Measurements from ENCODE around the gene PTGES2. TPM values are rescaled to one million over a fixed set of nuclear protein-coding genes. Genes with fewer than 3 reads are reported as not detected.

Gene PTGES2
- polyA plus RNA-seq, 1 experiment = 91.9 TPM

DNA sequence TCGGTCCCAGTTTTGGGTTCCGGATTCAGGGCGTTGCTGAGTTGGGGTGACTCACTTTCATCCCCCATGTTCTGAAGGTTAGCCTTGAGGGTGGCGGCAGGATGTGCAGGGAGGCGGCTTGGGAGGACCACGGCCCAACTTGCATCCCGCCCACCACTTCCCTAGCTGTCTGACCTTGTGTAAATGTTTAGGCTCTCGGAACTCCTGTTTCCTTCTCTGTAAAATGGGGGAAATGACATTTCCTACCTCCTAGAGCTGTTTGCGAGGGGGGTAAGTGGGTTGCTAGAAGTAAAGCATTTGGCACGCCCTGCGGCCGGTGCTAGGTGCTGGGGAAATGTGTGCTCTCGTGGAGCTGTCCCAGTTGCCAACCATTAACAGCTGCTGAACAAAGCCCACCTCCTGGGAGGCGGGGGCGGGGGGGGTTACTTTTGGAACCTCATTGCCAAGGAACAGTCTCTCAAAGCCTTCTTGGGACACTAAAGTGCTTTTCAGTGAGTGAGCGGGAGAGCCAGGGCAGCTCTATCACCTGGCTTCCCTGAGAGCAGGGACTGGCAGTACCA lies 27.5 kb downstream of the PTGES2 start:
- DNase-seq (ENCODE audit: low read depth) = no peak
- Histone ChIP-seq H3K36me3 (ENCODE audit: control insufficient read depth, insufficient read depth, low read length) (peaks cover 29% of the 10 kb centered on the region), H3K4me3 (ENCODE audit: low read depth, low read length) (peak overlapping the region; percentile 49; the same call in 1 of the 2 replicates), H3K27me3 (ENCODE audit: control insufficient read depth, insufficient read depth, low read length) (no peaks in the 10 kb centered on the region)
- CTCF ChIA-PET = interaction anchor here (0.6 to 5.5 kb wide), 5 partner anchors 17 to 157 kb away, joined by 3 to 33 read pairs (median 3); no protein-coding TSS in a partner anchor
- TF ChIP-seq, protein P1, sequence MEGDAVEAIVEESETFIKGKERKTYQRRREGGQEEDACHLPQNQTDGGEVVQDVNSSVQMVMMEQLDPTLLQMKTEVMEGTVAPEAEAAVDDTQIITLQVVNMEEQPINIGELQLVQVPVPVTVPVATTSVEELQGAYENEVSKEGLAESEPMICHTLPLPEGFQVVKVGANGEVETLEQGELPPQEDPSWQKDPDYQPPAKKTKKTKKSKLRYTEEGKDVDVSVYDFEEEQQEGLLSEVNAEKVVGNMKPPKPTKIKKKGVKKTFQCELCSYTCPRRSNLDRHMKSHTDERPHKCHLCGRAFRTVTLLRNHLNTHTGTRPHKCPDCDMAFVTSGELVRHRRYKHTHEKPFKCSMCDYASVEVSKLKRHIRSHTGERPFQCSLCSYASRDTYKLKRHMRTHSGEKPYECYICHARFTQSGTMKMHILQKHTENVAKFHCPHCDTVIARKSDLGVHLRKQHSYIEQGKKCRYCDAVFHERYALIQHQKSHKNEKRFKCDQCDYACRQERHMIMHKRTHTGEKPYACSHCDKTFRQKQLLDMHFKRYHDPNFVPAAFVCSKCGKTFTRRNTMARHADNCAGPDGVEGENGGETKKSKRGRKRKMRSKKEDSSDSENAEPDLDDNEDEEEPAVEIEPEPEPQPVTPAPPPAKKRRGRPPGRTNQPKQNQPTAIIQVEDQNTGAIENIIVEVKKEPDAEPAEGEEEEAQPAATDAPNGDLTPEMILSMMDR (IDR thresholded peaks at IDR 0.05; ENCODE audit: insufficient read depth, low read depth, low read length) = no peak
- POLR2A ChIA-PET = no interaction called here

DNA sequence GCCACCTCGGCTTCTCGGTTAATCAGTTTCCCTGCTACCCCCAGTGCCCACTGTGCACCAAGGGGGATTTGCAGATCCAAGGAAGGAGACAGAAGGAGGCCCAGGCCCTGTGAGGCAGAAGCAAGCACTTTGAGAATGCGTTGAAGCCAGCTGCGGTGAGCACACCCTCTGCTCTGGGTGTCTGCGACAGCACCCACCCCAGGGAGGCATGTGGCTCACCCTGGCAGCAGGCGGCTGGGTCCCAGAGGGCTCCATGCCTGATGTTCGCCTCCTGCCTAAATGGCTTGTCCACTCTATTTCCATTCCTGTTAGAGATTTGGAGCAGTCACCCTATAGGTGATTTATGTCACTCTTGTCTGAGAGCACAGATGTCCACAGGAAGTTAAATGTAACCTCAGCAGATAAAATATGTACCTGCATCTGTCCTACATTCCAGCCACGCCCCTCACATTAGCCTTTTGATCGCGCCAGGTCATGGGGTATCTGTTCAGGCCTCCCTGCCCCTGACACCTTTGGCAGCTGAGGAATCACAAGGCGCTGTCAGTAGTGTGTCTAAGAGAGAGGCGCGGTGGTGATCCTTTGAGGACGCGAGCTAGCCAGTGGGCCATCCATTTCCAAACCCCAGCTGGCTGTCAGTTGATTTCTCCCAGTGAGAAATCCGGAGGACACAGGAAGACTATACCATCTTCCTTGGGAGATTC lies 28.1 kb downstream of the PTGES2 start:
- DNase-seq (ENCODE audit: low read depth) = no peak
- ChIA-PET CTCF (interaction anchor here (0.6 to 5.5 kb wide), 7 partner anchors 15 to 169 kb away, joined by 3 to 33 read pairs (median 4); partner anchors contain the start of gene PIP5KL1), POLR2A (no interaction called here)
- Histone ChIP-seq H3K27me3 (ENCODE audit: control insufficient read depth, insufficient read depth, low read length) (no peaks in the 10 kb centered on the region), H3K36me3 (ENCODE audit: control insufficient read depth, insufficient read depth, low read length) (peaks cover 28% of the 10 kb centered on the region), H3K4me3 (ENCODE audit: low read depth, low read length) (peak overlapping the region; percentile 49)
- TF ChIP-seq, protein P1 (IDR thresholded peaks at IDR 0.05; ENCODE audit: insufficient read depth, low read depth, low read length) = no peak

DNA sequence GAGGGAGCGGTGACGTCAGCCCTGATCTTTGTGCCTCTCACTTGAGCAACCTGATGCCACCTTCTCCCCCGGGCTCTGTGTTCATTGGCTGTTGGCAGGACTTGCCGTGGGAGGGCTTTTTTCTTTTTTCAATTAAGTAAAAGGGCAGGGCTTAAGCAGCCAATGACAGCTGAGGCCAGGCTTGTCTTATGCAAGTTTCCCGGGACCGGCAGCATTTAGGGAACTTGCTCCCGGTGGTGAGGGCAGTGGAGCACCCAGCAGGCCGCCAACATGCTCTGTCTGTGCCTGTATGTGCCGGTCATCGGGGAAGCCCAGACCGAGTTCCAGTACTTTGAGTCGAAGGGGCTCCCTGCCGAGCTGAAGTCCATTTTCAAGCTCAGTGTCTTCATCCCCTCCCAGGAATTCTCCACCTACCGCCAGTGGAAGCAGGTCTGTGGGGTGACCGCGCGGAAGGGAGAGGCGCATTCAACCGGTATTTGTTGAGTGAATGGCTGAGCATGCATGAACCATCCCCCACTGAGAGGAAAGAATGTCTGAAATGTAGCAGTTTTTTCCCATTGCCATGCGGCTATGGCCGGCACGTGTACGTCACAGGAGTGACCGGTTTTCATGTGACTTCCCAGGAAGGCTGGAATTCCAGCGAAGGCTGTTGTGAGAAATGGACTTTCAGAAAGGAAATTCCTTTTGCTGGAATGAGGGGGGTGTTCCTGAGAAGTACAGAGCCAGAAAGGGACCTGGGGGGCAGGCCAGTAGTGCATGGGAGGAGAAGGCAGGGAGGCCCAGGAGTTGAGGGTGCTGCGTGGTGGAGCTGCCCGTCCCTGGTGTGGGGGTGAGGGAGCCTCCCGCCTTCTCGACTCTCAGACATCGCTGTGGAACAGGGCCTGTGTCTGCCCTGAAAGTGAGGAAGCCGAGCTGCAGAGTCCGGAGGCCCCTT lies 29.0 kb downstream of the PTGES2 start:
- ChIA-PET POLR2A (interaction anchor here (0.6 kb wide), 1 partner anchor 88 kb away, joined by 8 read pairs; no protein-coding TSS in a partner anchor), CTCF (interaction anchor here (0.6 to 5.5 kb wide), 9 partner anchors 10 to 1544 kb away, joined by 3 to 33 read pairs (median 4); partner anchors contain the start of gene PIP5KL1)
- Histone ChIP-seq H3K36me3 (ENCODE audit: control insufficient read depth, insufficient read depth, low read length) (peaks cover 22% of the 10 kb centered on the region), H3K27me3 (ENCODE audit: control insufficient read depth, insufficient read depth, low read length) (no peaks in the 10 kb centered on the region), H3K4me3 (ENCODE audit: low read depth, low read length) (peak overlapping the region; percentile 49)
- TF ChIP-seq, protein P1 (IDR thresholded peaks at IDR 0.05; ENCODE audit: insufficient read depth, low read depth, low read length) = no peak
- peak; percentile 95 for DNase-seq (ENCODE audit: low read depth)

DNA sequence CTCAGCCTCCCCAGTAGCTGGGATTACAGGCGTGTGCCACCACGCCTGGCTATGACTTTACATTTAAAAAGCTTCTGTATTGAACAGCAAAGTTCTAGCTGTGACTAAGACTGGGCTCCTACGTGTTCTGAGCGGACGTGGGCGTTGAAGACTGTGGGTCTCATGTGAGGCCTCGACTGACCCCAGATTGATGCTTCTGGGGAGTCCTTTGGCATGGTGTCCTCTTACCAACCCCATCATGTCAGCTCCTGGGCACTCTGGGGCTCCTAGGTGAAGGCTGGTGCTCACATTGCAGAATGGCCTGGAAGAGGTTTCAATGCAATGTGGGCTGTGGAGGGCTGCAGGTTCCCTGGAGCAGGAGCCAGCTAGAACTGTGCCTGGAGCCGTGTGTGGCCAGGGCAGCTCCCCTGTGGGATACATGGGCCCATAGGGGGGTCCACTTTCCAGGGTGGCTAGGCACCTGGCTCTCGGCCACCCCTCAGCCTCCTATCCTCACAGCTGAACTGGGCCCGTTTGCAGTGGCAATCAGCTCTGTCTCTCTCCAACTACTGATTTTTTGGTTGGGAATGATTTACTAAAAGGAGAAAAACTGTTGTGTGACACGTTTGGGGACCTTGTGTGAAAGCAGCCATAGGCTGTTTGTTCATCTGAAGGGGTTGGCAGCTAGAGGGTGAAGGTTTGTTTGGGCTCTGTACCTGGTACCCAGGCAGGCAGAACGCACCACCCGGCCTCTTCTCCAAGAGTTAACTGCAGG lies 29.8 kb downstream of the PTGES2 start:
- CTCF ChIA-PET = interaction anchor here (0.6 to 5.5 kb wide), 6 partner anchors 13 to 120 kb away, joined by 3 to 33 read pairs (median 4); no protein-coding TSS in a partner anchor
- no peak for DNase-seq (ENCODE audit: low read depth)
- H3K27me3 ChIP-seq (ENCODE audit: control insufficient read depth, insufficient read depth, low read length) = no peaks in the 10 kb centered on the region
- peaks cover 17% of the 10 kb centered on the region for H3K36me3 ChIP-seq (ENCODE audit: control insufficient read depth, insufficient read depth, low read length)
- POLR2A ChIA-PET = no interaction called here
- TF ChIP-seq, protein P1 (IDR thresholded peaks at IDR 0.05; ENCODE audit: insufficient read depth, low read depth, low read length) = no peak
- no peak overlapping the region; the same call in 1 of the 2 replicates for H3K4me3 ChIP-seq (ENCODE audit: low read depth, low read length)
